KMS-11 (cell line): ENCODE results near the gene AGFG2.

Experiments
- H2AFZ ChIP-seq: fragments of 200-600 bp; sonication (generic); 2 replicates; pipeline ENCODE4 v1.6.1; 2016; ENCODE audit warnings: antibody characterized with exemption, mixed run types, low read depth
- H3K27ac ChIP-seq: fragments of 200-600 bp; sonication (generic); 2 replicates; pipeline ENCODE4 v1.6.1; 2016; ENCODE audit warnings: mild to moderate bottlenecking, mixed run types
- H3K27me3 ChIP-seq: fragments of 200-600 bp; sonication (generic); 2 replicates; pipeline ENCODE4 v1.6.1; 2017; ENCODE audit warnings: mild to moderate bottlenecking, low read depth, mixed run types, moderate library complexity; ENCODE audit not compliant: insufficient read depth
- H3K36me3 ChIP-seq: fragments of 200-600 bp; sonication (generic); 2 replicates; pipeline ENCODE4 v1.6.1; 2017; ENCODE audit warnings: mild to moderate bottlenecking, mixed run types; ENCODE audit not compliant: insufficient read depth
- H3K4me1 ChIP-seq: fragments of 200-600 bp; sonication (generic); 2 replicates; pipeline ENCODE4 v1.6.1; 2016; ENCODE audit warnings: mild to moderate bottlenecking, low read depth, mixed run types; ENCODE audit not compliant: poor library complexity, severe bottlenecking
- H3K4me2 ChIP-seq: fragments of 200-600 bp; sonication (generic); 2 replicates; pipeline ENCODE4 v1.7.0; 2016; ENCODE audit warnings: mild to moderate bottlenecking, mixed run types
- H3K4me3 ChIP-seq: fragments of 200-600 bp; sonication (generic); IDR thresholded peaks from 2 replicates; pipeline ENCODE4 v1.6.1; 2017; ENCODE audit warnings: low read depth, low read length, mixed read lengths; ENCODE audit not compliant: insufficient read depth
- H3K79me2 ChIP-seq: fragments of 200-600 bp; sonication (generic); 2 replicates; pipeline ENCODE4 v1.6.1; 2016; ENCODE audit warnings: low read depth, mixed run types; ENCODE audit not compliant: insufficient read depth
- H3K9ac ChIP-seq: fragments of 200-600 bp; sonication (generic); 2 replicates; pipeline ENCODE4 v1.6.1; 2016; ENCODE audit warnings: mild to moderate bottlenecking, mixed run types
- H4K20me1 ChIP-seq: fragments of 200-600 bp; sonication (generic); 2 replicates; pipeline ENCODE4 v1.6.1; 2016; ENCODE audit warnings: mild to moderate bottlenecking, mixed run types; ENCODE audit not compliant: insufficient read depth
- TF ChIP-seq, protein P1 (sequence below): fragments of 200-600 bp; sonication (generic); conservative IDR thresholded peaks from 2 replicates; pipeline ENCODE4 v1.6.1; 2017; ENCODE audit warnings: low read depth, mild to moderate bottlenecking, antibody characterized with exemption, low read length, moderate library complexity, mixed read lengths

The AGFG2 gene

DNA sequence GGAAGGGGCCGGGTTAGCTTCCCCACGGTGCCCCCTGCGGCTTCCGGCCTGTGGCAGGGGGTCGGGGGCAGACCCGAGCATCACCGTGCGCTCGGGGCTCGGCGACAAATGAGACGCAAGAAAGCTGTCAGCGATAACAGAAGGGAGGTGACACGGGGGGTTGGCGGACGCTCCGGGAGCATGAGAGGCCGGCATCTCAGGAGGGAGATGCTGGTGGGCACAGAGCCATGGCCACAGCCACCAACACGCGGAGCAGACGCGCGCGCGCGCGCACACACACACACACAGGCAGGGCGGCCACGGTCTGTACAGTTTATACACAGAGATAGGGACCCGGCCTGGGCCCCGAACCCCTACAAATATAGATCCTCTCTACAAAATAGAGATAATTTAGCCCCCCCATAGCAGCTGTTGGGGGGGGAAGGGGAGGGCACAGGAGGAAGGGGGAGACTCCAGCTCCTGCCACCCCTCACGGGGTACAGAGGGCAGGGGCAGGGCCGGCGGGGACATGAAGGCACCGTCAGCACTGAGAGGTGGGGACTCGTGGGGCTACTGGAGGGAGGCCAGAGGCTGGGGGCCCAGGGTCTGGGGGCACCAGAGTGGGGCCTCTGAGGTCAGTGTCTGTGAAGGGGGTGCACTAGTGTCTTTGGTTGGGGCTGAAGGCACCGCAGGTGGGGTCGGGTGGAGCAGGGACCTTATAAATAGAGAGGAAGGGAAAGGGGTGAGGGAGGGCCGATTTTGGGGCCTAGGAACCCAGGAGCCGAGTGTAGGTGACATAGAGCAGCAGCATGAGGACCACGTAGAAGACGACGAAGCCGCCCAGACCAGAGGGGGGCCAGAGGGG lies 35.6 kb downstream of the AGFG2 start:
- Histone ChIP-seq H3K36me3 (no peaks in the 10 kb centered on the region), H3K27ac (no peak overlapping the region), H3K4me1 (no peaks in the 10 kb centered on the region), H3K27me3 (no peaks in the 10 kb centered on the region), H2AFZ (no peak overlapping the region), H3K9ac (no peak overlapping the region), H3K4me3 (no peak overlapping the region), H3K4me2 (no peak overlapping the region), H3K79me2 (no peaks in the 10 kb centered on the region), H4K20me1 (no peaks in the 10 kb centered on the region)
- TF ChIP-seq, protein P1, sequence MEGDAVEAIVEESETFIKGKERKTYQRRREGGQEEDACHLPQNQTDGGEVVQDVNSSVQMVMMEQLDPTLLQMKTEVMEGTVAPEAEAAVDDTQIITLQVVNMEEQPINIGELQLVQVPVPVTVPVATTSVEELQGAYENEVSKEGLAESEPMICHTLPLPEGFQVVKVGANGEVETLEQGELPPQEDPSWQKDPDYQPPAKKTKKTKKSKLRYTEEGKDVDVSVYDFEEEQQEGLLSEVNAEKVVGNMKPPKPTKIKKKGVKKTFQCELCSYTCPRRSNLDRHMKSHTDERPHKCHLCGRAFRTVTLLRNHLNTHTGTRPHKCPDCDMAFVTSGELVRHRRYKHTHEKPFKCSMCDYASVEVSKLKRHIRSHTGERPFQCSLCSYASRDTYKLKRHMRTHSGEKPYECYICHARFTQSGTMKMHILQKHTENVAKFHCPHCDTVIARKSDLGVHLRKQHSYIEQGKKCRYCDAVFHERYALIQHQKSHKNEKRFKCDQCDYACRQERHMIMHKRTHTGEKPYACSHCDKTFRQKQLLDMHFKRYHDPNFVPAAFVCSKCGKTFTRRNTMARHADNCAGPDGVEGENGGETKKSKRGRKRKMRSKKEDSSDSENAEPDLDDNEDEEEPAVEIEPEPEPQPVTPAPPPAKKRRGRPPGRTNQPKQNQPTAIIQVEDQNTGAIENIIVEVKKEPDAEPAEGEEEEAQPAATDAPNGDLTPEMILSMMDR, result no peak

DNA sequence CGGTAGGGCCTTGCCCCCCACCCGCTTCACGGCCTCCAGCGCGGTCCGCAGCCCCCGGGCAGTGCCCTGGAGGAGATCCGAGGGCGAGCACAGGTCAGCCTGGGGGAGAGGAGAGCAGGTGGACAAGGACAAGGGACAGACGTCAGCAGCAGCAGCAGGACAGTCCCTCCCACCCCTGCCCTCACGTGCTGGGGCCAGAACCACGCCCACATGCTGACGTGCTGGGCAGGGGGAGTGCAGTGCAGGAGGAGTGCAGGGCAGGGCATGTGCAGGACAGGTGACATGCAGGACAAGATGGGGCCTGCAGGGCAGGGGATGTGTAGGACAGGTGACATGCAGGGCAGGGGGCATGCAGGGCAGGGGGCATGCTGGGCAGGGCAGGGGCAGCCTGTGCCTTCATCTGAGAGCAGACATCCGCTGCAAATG lies 36.2 kb downstream of the AGFG2 start:
- Histone ChIP-seq H3K27ac (no peak overlapping the region), H3K4me1 (no peaks in the 10 kb centered on the region), H3K9ac (no peak overlapping the region), H2AFZ (no peak overlapping the region), H3K27me3 (no peaks in the 10 kb centered on the region), H3K36me3 (no peaks in the 10 kb centered on the region), H3K79me2 (no peaks in the 10 kb centered on the region), H3K4me3 (no peak overlapping the region), H3K4me2 (no peak overlapping the region), H4K20me1 (no peaks in the 10 kb centered on the region)
- TF ChIP-seq, protein P1, result no peak

DNA sequence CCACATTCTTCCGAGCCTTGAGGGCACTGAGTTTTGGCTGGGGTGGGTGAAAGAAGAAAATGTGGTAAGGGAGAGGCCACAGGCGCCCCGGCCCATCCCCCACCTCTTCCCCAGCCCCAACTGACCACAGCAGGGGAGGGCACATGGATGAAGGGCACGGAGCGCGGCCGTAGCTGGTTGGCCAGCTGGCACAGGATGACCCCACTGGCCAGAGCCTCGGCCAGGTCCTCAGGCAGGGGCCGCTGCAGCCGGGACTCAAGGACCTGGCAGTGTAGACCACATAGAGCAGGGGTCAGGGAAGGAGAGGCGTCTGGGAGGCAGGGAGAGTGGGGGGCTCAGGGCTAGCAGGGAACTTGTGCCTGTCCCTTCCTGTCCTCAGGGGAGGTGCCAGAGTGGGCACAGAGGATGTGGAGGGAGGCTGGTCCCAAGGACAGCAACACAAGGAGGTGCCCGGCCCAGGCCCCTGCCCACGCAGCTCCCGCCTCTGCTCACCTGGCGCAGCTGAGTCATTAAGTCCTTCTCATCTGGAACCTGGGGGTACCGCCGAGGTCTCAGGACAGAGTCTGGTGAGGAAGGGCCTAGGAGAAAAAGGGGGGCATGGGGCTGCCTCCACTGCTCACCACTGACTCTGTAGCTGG lies 36.9 kb downstream of the AGFG2 start:
- no peak overlapping the region for H3K27ac ChIP-seq
- H3K36me3 ChIP-seq, result no peaks in the 10 kb centered on the region
- no peaks in the 10 kb centered on the region for H3K27me3 ChIP-seq
- TF ChIP-seq, protein P1, result no peak
- H4K20me1 ChIP-seq, result no peaks in the 10 kb centered on the region
- no peak overlapping the region for H3K4me3 ChIP-seq
- no peaks in the 10 kb centered on the region for H3K4me1 ChIP-seq
- no peak overlapping the region for H3K9ac ChIP-seq
- H3K4me2 ChIP-seq, result no peak overlapping the region
- H2AFZ ChIP-seq, result no peak overlapping the region
- no peaks in the 10 kb centered on the region for H3K79me2 ChIP-seq

DNA sequence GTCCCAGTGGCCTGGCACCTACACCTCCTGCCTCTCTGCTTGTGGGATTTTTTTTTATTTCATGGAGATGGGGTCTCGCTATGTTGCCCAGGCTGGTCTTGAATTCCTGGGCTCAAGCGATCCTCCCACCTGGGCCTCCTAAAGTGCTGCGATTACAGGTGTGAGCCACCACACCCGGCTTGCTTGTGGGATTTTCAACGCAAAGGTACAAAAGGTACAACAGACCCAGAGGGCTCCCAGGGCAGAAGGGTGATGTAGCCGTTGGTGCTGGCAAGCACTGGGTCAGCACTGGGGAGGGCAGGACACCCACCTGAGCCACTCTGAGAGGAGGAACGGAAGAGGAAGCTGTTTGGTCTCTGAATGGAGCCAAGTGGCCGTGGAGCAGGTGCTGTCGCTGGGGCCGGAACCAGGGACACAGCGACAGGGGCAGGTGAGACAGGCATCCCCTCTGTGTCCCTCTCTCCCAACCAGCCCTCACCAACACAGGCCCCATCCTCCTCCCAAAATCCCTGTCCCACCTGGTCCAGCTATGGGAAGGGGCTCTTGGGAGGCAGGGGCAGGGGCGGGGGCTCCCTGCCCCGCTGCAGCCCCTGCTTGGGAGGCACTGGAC lies 37.5 kb downstream of the AGFG2 start:
- H3K9ac ChIP-seq, result no peak overlapping the region
- H2AFZ ChIP-seq, result no peak overlapping the region
- no peak overlapping the region for H3K4me3 ChIP-seq
- TF ChIP-seq, protein P1, result no peak
- H3K27me3 ChIP-seq, result no peaks in the 10 kb centered on the region
- H4K20me1 ChIP-seq, result no peaks in the 10 kb centered on the region
- H3K36me3 ChIP-seq, result no peaks in the 10 kb centered on the region
- H3K4me1 ChIP-seq, result no peaks in the 10 kb centered on the region
- H3K79me2 ChIP-seq, result no peaks in the 10 kb centered on the region
- no peak overlapping the region for H3K4me2 ChIP-seq
- H3K27ac ChIP-seq, result no peak overlapping the region
